HepG2 (cell line): Measurements from ENCODE around the gene RAB3GAP1. TPM values are rescaled to one million over a fixed set of nuclear protein-coding genes. Genes with fewer than 3 reads are reported as not detected.

Experiments used
- ATAC-seq: fragments of 200-7000 bp; cut with Tn5 transposase; 3 replicates; pipeline ENCODE4 v1.9.1; 2020; ENCODE audit warnings: mild to moderate bottlenecking, moderate library complexity
- BruUV-seq: library from RNA; stranded (reverse); fragments of 400-500 nt; replicated peaks from 2 replicates; lab custom pipeline; 2021; lab: Mats Ljungman, UMichigan
- CTCF ChIA-PET: fragments of 300-600 bp; formaldehyde crosslinking; extraction: SDS; loops from one replicate; lab custom pipeline; 2021; ENCODE audit warnings: low total read pairs, inconsistent platforms, low intra/inter-chr PET ratio; lab: Yijun Ruan, JAX
- POLR2A ChIA-PET: fragments of 350-600 bp; sonication (Branson Sonifier 250); formaldehyde crosslinking; loops from one replicate; lab custom pipeline; 2020; ENCODE audit warnings: antibody characterized with exemption, inconsistent platforms; lab: Yijun Ruan, JAX
- DNase-seq: peaks from one replicate; pipeline ENCODE4 v3.0.0-alpha.2; 2015; ENCODE audit warnings: low spot score
- FAIRE-seq: peaks from 3 replicates; lab custom pipeline; 2011; peaks lifted over from hg19 to GRCh38; lab: Jason Lieb, UNC
- H2AFZ ChIP-seq: one replicate; pipeline ENCODE4 v1.6.1; 2011; ENCODE audit warnings: low read length, inconsistent platforms
- H3K27ac ChIP-seq: fragments of 300-600 bp; 3 replicates; pipeline ENCODE4 v1.8.0; 2011; ENCODE audit warnings: mixed run types, mild to moderate bottlenecking, mixed read lengths, low read length, inconsistent platforms; ENCODE audit not compliant: insufficient read depth; ENCODE audit errors: extremely low read length
- H3K27me3 ChIP-seq, 2 experiments: fragments of 200-600 bp in 1 of 2; 2 replicates in 1 of 2; 3 replicates in 1 of 2; pipeline versions ENCODE4 v1.6.0 to v1.8.0; 2011; ENCODE audit warnings: low read length in 2 of 2, mild to moderate bottlenecking in 2 of 2, moderate library complexity in 2 of 2, inconsistent platforms in 1 of 2; ENCODE audit not compliant: insufficient read depth in 2 of 2, control insufficient read depth in 1 of 2
- H3K36me3 ChIP-seq, 2 experiments: fragments of 200-600 bp in 1 of 2; replicated peaks in 1 of 2; 2 replicates in 1 of 2; 3 replicates in 1 of 2; pipeline versions ENCODE4 v1.5.1 to v1.8.0; 2011; ENCODE audit warnings: low read length in 2 of 2, inconsistent platforms in 1 of 2; ENCODE audit not compliant: insufficient read depth in 2 of 2, control insufficient read depth in 1 of 2
- H3K4me1 ChIP-seq: 2 replicates; pipeline ENCODE4 v1.5.1; 2012; ENCODE audit warnings: low read length, inconsistent platforms; ENCODE audit not compliant: insufficient read depth
- H3K4me2 ChIP-seq: 2 replicates; pipeline ENCODE4 v1.6.0; 2011; ENCODE audit warnings: low read depth, low read length, inconsistent platforms
- H3K4me3 ChIP-seq, 3 experiments: fragments of 200-600 bp in 1 of 3; sonication (generic), shearing (Covaris generic) in 1 of 3; replicated peaks in 1 of 3; 2 replicates each; pipeline ENCODE4 v1.5.1; 2011 to 2016; ENCODE audit warnings: low read length in 3 of 3, inconsistent platforms in 2 of 3, low read depth in 2 of 3, mild to moderate bottlenecking in 2 of 3, control low read depth in 1 of 3, mixed read lengths in 1 of 3; ENCODE audit not compliant: insufficient read depth in 1 of 3
- H3K79me2 ChIP-seq: one replicate; pipeline ENCODE4 v1.6.1; 2011; ENCODE audit warnings: low read length, inconsistent platforms; ENCODE audit not compliant: insufficient read depth
- H3K9ac ChIP-seq: 2 replicates; pipeline ENCODE4 v1.6.0; 2011; ENCODE audit warnings: mild to moderate bottlenecking, low read depth, low read length, inconsistent platforms; ENCODE audit not compliant: insufficient read depth
- H3K9me3 ChIP-seq: 2 replicates; pipeline ENCODE4 v1.5.1; 2012; ENCODE audit warnings: mild to moderate bottlenecking, low read length
- H4K20me1 ChIP-seq: 2 replicates; pipeline ENCODE4 v1.6.0; 2011; ENCODE audit warnings: inconsistent platforms, mild to moderate bottlenecking, low read length, moderate library complexity; ENCODE audit not compliant: insufficient read depth
- AGO2 ChIP-seq: fragments of 200-400 bp; formaldehyde crosslinking; optimal IDR thresholded peaks from 2 replicates; pipeline ENCODE3; 2017; ENCODE audit warnings: mild to moderate bottlenecking, low read depth, low read length, moderate library complexity
- BCL6 ChIP-seq: IDR thresholded peaks from 2 replicates; pipeline ENCODE4 v1.6.1; 2016; ENCODE audit warnings: missing genetic modification reagents, missing compliant biosample characterization
- GATAD2A ChIP-seq: IDR thresholded peaks from 2 replicates; pipeline ENCODE4 v1.6.1; 2016
- HDAC2 ChIP-seq: sonication (generic); formaldehyde crosslinking; IDR thresholded peaks from 2 replicates; pipeline ENCODE4 v1.4.0; 2020; ENCODE audit warnings: missing genetic modification reagents
- HOXA5 ChIP-seq: sonication (generic); formaldehyde crosslinking; IDR thresholded peaks from 2 replicates; pipeline ENCODE4 v1.4.0; 2020; ENCODE audit warnings: missing genetic modification reagents
- KLF15 ChIP-seq: sonication (generic); formaldehyde crosslinking; IDR thresholded peaks from 2 replicates; pipeline ENCODE4 v1.8.1; 2023; ENCODE audit warnings: borderline replicate concordance, mild to moderate bottlenecking, inconsistent platforms, missing genetic modification reagents, mixed read lengths
- MAZ ChIP-seq, 2 experiments: sonication (generic) in 1 of 2; formaldehyde crosslinking in 1 of 2; IDR thresholded peaks; 2 replicates each; pipeline versions ENCODE4 v1.5.0 to v1.6.1; 2012 to 2020; ENCODE audit warnings: low read depth in 2 of 2, mild to moderate bottlenecking in 2 of 2, borderline replicate concordance in 1 of 2, improper control_type of control experiment in 1 of 2, low read length in 1 of 2, missing genetic modification reagents in 1 of 2, moderate library complexity in 1 of 2
- NR2F1 ChIP-seq, 2 experiments: fragments of 450-650 bp in 1 of 2; formaldehyde crosslinking in 1 of 2; IDR thresholded peaks; 2 replicates each; pipeline versions ENCODE4 v1.5.0 to v1.6.1; 2016 to 2020; ENCODE audit warnings: mild to moderate bottlenecking in 1 of 2, missing compliant biosample characterization in 1 of 2, missing genetic modification reagents in 1 of 2, moderate library complexity in 1 of 2
- ZMYM4 ChIP-seq: sonication (generic); formaldehyde crosslinking; IDR thresholded peaks from 2 replicates; pipeline ENCODE4 v1.8.1; 2023; ENCODE audit warnings: mild to moderate bottlenecking, missing genetic modification reagents
- ZNF331 ChIP-seq: sonication (generic); formaldehyde crosslinking; IDR thresholded peaks from 2 replicates; pipeline ENCODE4 v1.4.0; 2020; ENCODE audit warnings: missing genetic modification reagents
- ZNF430 ChIP-seq: sonication (generic); formaldehyde crosslinking; IDR thresholded peaks from 2 replicates; pipeline ENCODE4 v1.9.0; 2021; ENCODE audit warnings: mild to moderate bottlenecking, missing genetic modification reagents
- WGBS: methylation state at CpG from one replicate; pipeline ENCODE4 v1.1.6; 2017; ENCODE audit warnings: low lambda C conversion rate; 5-methylcytosine and 5-hydroxymethylcytosine counted together
- in situ Hi-C: cut with HindIII; loops from 2 replicates; pipeline ENCODE4 v1.10.0; 2017; ENCODE audit warnings: low pct_unique_long_range_greater_than_20kb; ENCODE audit not compliant: extremely low pct_ligation_motif_present
- intact Hi-C: fragments of 100-400 bp; cut with micrococcal nuclease; formaldehyde crosslinking; loops from one replicate; pipeline ENCODE4 v1.10.0; 2022; ENCODE audit not compliant: unreplicated experiment
- polyA plus RNA-seq, 8 experiments: library from polyadenylated mRNA; depleted of rRNA in 3 of 8; stranded (reverse) in 7 of 8; unstranded in 1 of 8; fragments of >200 nt; fragmentation: Illumina TruSeq in 4 of 8; extraction: Trizol in 4 of 8; gene quantifications; 2 replicates each; pipeline versions ENCODE4 v1.2.1 to v1.2.3, GENCODE V29; 2011 to 2016; ENCODE audit warnings: low read depth in 4 of 8, missing spikeins in 1 of 8, mixed read lengths in 1 of 8; ENCODE audit not compliant: insufficient read depth in 1 of 8
- total RNA-seq, 5 experiments: library from RNA; depleted of rRNA; stranded (reverse); fragments of >200 nt; fragmentation: Illumina TruSeq; extraction: Trizol; gene quantifications; 2 replicates each; pipeline ENCODE4 v1.2.3, GENCODE V29; 2016; ENCODE audit warnings: low read depth in 1 of 5
- TF ChIP-seq, protein P1 (sequence below): IDR thresholded peaks from 2 replicates; pipeline ENCODE4 v1.6.1; 2012; ENCODE audit warnings: inconsistent platforms
- TF ChIP-seq, protein P2 (sequence below): sonication (generic); formaldehyde crosslinking; IDR thresholded peaks from 2 replicates; pipeline ENCODE4 v1.5.0; 2020; ENCODE audit warnings: missing genetic modification reagents
- TF ChIP-seq, protein P3 (sequence below): sonication (generic); formaldehyde crosslinking; IDR thresholded peaks from 2 replicates; pipeline ENCODE4 v1.4.0; 2020; ENCODE audit warnings: missing genetic modification reagents, borderline replicate concordance
- TF ChIP-seq, protein P4 (sequence below): IDR thresholded peaks from 2 replicates; pipeline ENCODE4 v1.6.1; 2016
- TF ChIP-seq, protein P5 (sequence below): sonication (generic); formaldehyde crosslinking; IDR thresholded peaks from 2 replicates; pipeline ENCODE4 v1.5.0; 2020; ENCODE audit warnings: missing genetic modification reagents

The RAB3GAP1 gene
- total and polyA plus RNA-seq, 2 of the 13 experiments (the other 11 are each of a cell fraction or from before 2014, with no cell fraction given), result 15.2 to 48.8 TPM

DNA sequence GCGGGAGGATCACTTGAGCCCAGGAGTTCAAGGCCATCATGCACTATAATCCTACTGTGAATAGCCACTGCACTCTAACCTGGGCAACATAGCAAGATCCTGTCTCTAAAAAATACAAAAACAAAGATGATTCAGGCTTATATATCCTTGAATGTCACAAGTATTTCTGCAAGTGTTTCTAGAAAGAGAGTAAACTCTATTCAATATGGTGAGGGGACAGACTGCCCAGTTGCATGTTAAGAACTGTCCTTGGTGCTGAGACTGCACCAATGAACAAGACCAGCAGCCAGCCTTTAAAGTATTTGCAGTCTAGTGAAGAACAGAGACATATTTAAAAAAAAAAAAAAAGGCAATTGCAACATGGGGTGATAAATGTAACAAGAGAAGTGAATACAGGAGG is 21.3 kb upstream of the RAB3GAP1 start:
- DNase-seq (peak; percentile 41), FAIRE-seq (peak; percentile 23), ATAC-seq (peak; percentile 85)
- intact Hi-C loops, result no loop called here
- Histone ChIP-seq H3K4me1 (no peaks in the 10 kb centered on the region), H3K36me3 (no peaks in the 10 kb centered on the region), H3K9me3 (no peaks in the 10 kb centered on the region), H3K4me3 (no peak overlapping the region), H4K20me1 (no peaks in the 10 kb centered on the region), H3K4me2 (no peak overlapping the region), H3K9ac (no peak overlapping the region), H3K79me2 (no peaks in the 10 kb centered on the region), H3K27me3 (no peaks in the 10 kb centered on the region), H2AFZ (no peak overlapping the region), H3K27ac (no peak overlapping the region)
- ChIA-PET POLR2A (no interaction called here), CTCF (no interaction called here)
- no TSS peak for BruUV-seq
- in situ Hi-C loops, result no loop called here
- WGBS, result 82% methylated on average over 1 of the region's 1 CpG
- TF ChIP-seq, protein P1, sequence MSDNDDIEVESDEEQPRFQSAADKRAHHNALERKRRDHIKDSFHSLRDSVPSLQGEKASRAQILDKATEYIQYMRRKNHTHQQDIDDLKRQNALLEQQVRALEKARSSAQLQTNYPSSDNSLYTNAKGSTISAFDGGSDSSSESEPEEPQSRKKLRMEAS, result no peak
- TF ChIP-seq, protein P2, sequence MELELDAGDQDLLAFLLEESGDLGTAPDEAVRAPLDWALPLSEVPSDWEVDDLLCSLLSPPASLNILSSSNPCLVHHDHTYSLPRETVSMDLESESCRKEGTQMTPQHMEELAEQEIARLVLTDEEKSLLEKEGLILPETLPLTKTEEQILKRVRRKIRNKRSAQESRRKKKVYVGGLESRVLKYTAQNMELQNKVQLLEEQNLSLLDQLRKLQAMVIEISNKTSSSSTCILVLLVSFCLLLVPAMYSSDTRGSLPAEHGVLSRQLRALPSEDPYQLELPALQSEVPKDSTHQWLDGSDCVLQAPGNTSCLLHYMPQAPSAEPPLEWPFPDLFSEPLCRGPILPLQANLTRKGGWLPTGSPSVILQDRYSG (CRISPR knock-in tag), result 0 out of 2 replicates have a peak, but pooled peaks have one; percentile 40
- TF ChIP-seq NR2F1 (CRISPR knock-in tag; IDR thresholded peaks at IDR 0.05) (0 out of 4 replicates have a peak, but pooled peaks of 1 of the 2 experiments have one; percentile 13), AGO2 (no peak), ZNF430 (CRISPR knock-in tag) (0 out of 2 replicates have a peak, but pooled peaks have one; percentile 28), MAZ (IDR thresholded peaks at IDR 0.05; ENCODE audit: borderline replicate concordance, low read depth, low read length) (no peak), MAZ (CRISPR knock-in tag; IDR thresholded peaks at IDR 0.05; ENCODE audit: low read depth) (no peak), KLF15 (CRISPR knock-in tag) (no peak), BCL6 (CRISPR knock-in tag) (0 out of 2 replicates have a peak, but pooled peaks have one; percentile 29), ZNF331 (peak; percentile 73; the same call in 1 of the 2 replicates), GATAD2A (CRISPR knock-in tag) (0 out of 2 replicates have a peak, but pooled peaks have one; percentile 13), HDAC2 (CRISPR knock-in tag) (peak; percentile 25; the same call in 1 of the 2 replicates), HOXA5 (CRISPR knock-in tag) (peak; percentile 35; the same call in 1 of the 2 replicates), ZMYM4 (CRISPR knock-in tag) (peak; percentile 32; the same call in 1 of the 2 replicates)
- TF ChIP-seq, protein P3, sequence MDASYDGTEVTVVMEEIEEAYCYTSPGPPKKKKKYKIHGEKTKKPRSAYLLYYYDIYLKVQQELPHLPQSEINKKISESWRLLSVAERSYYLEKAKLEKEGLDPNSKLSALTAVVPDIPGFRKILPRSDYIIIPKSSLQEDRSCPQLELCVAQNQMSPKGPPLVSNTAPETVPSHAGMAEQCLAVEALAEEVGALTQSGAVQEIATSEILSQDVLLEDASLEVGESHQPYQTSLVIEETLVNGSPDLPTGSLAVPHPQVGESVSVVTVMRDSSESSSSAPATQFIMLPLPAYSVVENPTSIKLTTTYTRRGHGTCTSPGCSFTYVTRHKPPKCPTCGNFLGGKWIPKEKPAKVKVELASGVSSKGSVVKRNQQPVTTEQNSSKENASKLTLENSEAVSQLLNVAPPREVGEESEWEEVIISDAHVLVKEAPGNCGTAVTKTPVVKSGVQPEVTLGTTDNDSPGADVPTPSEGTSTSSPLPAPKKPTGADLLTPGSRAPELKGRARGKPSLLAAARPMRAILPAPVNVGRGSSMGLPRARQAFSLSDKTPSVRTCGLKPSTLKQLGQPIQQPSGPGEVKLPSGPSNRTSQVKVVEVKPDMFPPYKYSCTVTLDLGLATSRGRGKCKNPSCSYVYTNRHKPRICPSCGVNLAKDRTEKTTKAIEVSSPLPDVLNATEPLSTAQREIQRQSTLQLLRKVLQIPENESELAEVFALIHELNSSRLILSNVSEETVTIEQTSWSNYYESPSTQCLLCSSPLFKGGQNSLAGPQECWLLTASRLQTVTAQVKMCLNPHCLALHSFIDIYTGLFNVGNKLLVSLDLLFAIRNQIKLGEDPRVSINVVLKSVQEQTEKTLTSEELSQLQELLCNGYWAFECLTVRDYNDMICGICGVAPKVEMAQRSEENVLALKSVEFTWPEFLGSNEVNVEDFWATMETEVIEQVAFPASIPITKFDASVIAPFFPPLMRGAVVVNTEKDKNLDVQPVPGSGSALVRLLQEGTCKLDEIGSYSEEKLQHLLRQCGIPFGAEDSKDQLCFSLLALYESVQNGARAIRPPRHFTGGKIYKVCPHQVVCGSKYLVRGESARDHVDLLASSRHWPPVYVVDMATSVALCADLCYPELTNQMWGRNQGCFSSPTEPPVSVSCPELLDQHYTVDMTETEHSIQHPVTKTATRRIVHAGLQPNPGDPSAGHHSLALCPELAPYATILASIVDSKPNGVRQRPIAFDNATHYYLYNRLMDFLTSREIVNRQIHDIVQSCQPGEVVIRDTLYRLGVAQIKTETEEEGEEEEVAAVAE, result 0 out of 2 replicates have a peak, but pooled peaks have one; percentile 59
- TF ChIP-seq, protein P4, sequence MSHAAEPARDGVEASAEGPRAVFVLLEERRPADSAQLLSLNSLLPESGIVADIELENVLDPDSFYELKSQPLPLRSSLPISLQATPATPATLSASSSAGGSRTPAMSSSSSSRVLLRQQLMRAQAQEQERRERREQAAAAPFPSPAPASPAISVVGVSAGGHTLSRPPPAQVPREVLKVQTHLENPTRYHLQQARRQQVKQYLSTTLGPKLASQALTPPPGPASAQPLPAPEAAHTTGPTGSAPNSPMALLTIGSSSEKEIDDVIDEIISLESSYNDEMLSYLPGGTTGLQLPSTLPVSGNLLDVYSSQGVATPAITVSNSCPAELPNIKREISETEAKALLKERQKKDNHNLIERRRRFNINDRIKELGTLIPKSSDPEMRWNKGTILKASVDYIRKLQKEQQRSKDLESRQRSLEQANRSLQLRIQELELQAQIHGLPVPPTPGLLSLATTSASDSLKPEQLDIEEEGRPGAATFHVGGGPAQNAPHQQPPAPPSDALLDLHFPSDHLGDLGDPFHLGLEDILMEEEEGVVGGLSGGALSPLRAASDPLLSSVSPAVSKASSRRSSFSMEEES (CRISPR knock-in tag), result peak; percentile 29; the same call in 1 of the 2 replicates
- TF ChIP-seq, protein P5, sequence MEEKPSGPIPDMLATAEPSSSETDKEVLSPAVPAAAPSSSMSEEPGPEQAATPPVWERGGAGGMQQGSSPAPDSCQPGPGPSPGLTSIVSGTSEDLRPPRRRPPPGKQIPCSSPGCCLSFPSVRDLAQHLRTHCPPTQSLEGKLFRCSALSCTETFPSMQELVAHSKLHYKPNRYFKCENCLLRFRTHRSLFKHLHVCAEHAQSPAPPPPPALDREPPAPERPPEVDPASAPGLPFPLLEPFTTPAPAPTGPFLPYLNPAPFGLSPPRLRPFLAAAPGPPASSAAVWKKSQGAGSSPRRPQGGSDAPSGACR (CRISPR knock-in tag), result no peak
